ENCODE data around the gene SEMA3E. TPM values are rescaled to one million over a fixed set of nuclear protein-coding genes. Genes with fewer than 3 reads are reported as not detected.

Gene SEMA3E
- polyA plus RNA-seq, 1 donor from 2014 or later: 0.98 TPM

- Histone ChIP-seq H3K9ac (ENCODE audit: low read length) (no peak overlapping the region), H3K27me3 (ENCODE audit: insufficient read depth, low read depth, low read length) (no peaks in the 10 kb centered on the region), H3K27ac (ENCODE audit: low read length) (no peak overlapping the region), H3K9me2 (ENCODE audit: insufficient read depth, low read length) (no peaks in the 10 kb centered on the region), H3F3A (ENCODE audit: insufficient read depth, low read length, poor library complexity, severe bottlenecking) (no peaks in the 10 kb centered on the region), H3K36me3 (ENCODE audit: insufficient read depth, low read length) (no peaks in the 10 kb centered on the region), H3K79me2 (replicated peaks; ENCODE audit: insufficient read depth, low read length) (no peaks in the 10 kb centered on the region), H3K4me3 (ENCODE audit: low read length) (no peak overlapping the region), H3K9me3 (ENCODE audit: low read length) (peaks cover 3% of the 10 kb centered on the region), H2AFZ (ENCODE audit: low read depth, low read length) (no peak overlapping the region), H4K20me1 (ENCODE audit: insufficient read depth) (no peaks in the 10 kb centered on the region), H3K4me2 (ENCODE audit: low read length) (no peak overlapping the region)
- TF ChIP-seq EP300 (conservative IDR thresholded peaks at IDR 0.05; ENCODE audit: poor library complexity, severe bottlenecking) (no peak), MXI1 (conservative IDR thresholded peaks at IDR 0.05; ENCODE audit: poor library complexity, severe bottlenecking) (no peak), RAD21 (conservative IDR thresholded peaks at IDR 0.05) (no peak), CTCF (IDR thresholded peaks at IDR 0.05; ENCODE audit: poor library complexity, severe bottlenecking) (no peak), SMC3 (conservative IDR thresholded peaks at IDR 0.05; ENCODE audit: poor library complexity) (no peak), TAF1 (IDR thresholded peaks at IDR 0.05; ENCODE audit: low read depth) (no peak), EZH2 (IDR thresholded peaks at IDR 0.05; ENCODE audit: borderline replicate concordance, insufficient read depth, low read length, poor library complexity, severe bottlenecking) (no peak), REST (IDR thresholded peaks at IDR 0.05; ENCODE audit: borderline replicate concordance) (no peak), POLR2AphosphoS5 (IDR thresholded peaks at IDR 0.05) (no peak)
These were observed 31.1 kb downstream of the SEMA3E start for GRCh38 chr7:83617858-83618257.

- no peak overlapping the region for H3K4me3 ChIP-seq (ENCODE audit: low read length)
- H4K20me1 ChIP-seq (ENCODE audit: insufficient read depth): no peaks in the 10 kb centered on the region
- no peaks in the 10 kb centered on the region for H3F3A ChIP-seq (ENCODE audit: insufficient read depth, low read length, poor library complexity, severe bottlenecking)
- H3K79me2 ChIP-seq (replicated peaks; ENCODE audit: insufficient read depth, low read length): no peaks in the 10 kb centered on the region
- H3K9me3 ChIP-seq (ENCODE audit: low read length): no peaks in the 10 kb centered on the region
- no peaks in the 10 kb centered on the region for H3K27me3 ChIP-seq (ENCODE audit: insufficient read depth, low read depth, low read length)
- H2AFZ ChIP-seq (ENCODE audit: low read depth, low read length): no peak overlapping the region
- H3K9ac ChIP-seq (ENCODE audit: low read length): no peak overlapping the region
- H3K36me3 ChIP-seq (ENCODE audit: insufficient read depth, low read length): no peaks in the 10 kb centered on the region
- no peaks in the 10 kb centered on the region for H3K9me2 ChIP-seq (ENCODE audit: insufficient read depth, low read length)
- TF ChIP-seq TAF1 (IDR thresholded peaks at IDR 0.05; ENCODE audit: low read depth): no peak
- TF ChIP-seq CTCF (IDR thresholded peaks at IDR 0.05; ENCODE audit: poor library complexity, severe bottlenecking): no peak
- TF ChIP-seq RAD21 (conservative IDR thresholded peaks at IDR 0.05): no peak
- no peak for TF ChIP-seq SMC3 (conservative IDR thresholded peaks at IDR 0.05; ENCODE audit: poor library complexity)
- TF ChIP-seq MXI1 (conservative IDR thresholded peaks at IDR 0.05; ENCODE audit: poor library complexity, severe bottlenecking): no peak
- TF ChIP-seq REST (IDR thresholded peaks at IDR 0.05; ENCODE audit: borderline replicate concordance): no peak
- TF ChIP-seq EP300 (conservative IDR thresholded peaks at IDR 0.05; ENCODE audit: poor library complexity, severe bottlenecking): no peak
- TF ChIP-seq POLR2AphosphoS5 (IDR thresholded peaks at IDR 0.05): no peak
- TF ChIP-seq EZH2 (IDR thresholded peaks at IDR 0.05; ENCODE audit: borderline replicate concordance, insufficient read depth, low read length, poor library complexity, severe bottlenecking): no peak
- H3K4me2 ChIP-seq (ENCODE audit: low read length): no peak overlapping the region
- no peak overlapping the region for H3K27ac ChIP-seq (ENCODE audit: low read length)
These were observed 34.8 kb downstream of the SEMA3E start for GRCh38 chr7:83614112-83614511.

Data from neural cell (in vitro differentiated cells).